ENCODE measurements around the gene ZNF337.

Gene ZNF337

GRCh38 chr20:25696371-25697131 is at the start of gene ZNF337:
Gene ZNF337 (minus strand): TSS chr20:25696853. CDS start chr20:25686417, 10,436 bp downstream.
- peak within 1 kb of the TSS; percentile 91 for H3K4me3 ChIP-seq (replicated peaks; ENCODE audit: low read depth, low read length)
- no peak for TF ChIP-seq CTCF (IDR thresholded peaks at IDR 0.05; ENCODE audit: low read length, missing control alignments)
- peak; percentile 96 for DNase-seq (ENCODE audit: low read depth)

GRCh38 chr20:25745738-25746137 is 49.1 kb upstream of the ZNF337 start:
- H3K4me3 ChIP-seq (replicated peaks; ENCODE audit: low read depth, low read length) = no peak overlapping the region
- TF ChIP-seq CTCF (IDR thresholded peaks at IDR 0.05; ENCODE audit: low read length, missing control alignments) = no peak
- DNase-seq (ENCODE audit: low read depth) = no peak

GRCh38 chr20:25745100-25745499 is 48.4 kb upstream of the ZNF337 start:
- H3K4me3 ChIP-seq (replicated peaks; ENCODE audit: low read depth, low read length) = no peak overlapping the region
- DNase-seq (ENCODE audit: low read depth) = no peak
- TF ChIP-seq CTCF (IDR thresholded peaks at IDR 0.05; ENCODE audit: low read length, missing control alignments) = no peak

- no peak for DNase-seq (ENCODE audit: low read depth)
- TF ChIP-seq CTCF (IDR thresholded peaks at IDR 0.05; ENCODE audit: low read length, missing control alignments) = no peak
- H3K4me3 ChIP-seq (replicated peaks; ENCODE audit: low read depth, low read length) = no peak overlapping the region
Measured at GRCh38 chr20:25744261-25744660, 47.6 kb upstream of the ZNF337 start.

GRCh38 chr20:25741088-25741487 is 44.4 kb upstream of the ZNF337 start:
- TF ChIP-seq CTCF (IDR thresholded peaks at IDR 0.05; ENCODE audit: low read length, missing control alignments) = no peak
- H3K4me3 ChIP-seq (replicated peaks; ENCODE audit: low read depth, low read length) = no peak overlapping the region
- no peak for DNase-seq (ENCODE audit: low read depth)

GRCh38 chr20:25739615-25740320 is 43.1 kb upstream of the ZNF337 start:
- H3K4me3 ChIP-seq (replicated peaks; ENCODE audit: low read depth, low read length) = no peak overlapping the region
- no peak for TF ChIP-seq CTCF (IDR thresholded peaks at IDR 0.05; ENCODE audit: low read length, missing control alignments)
- peak; percentile 2 for DNase-seq (ENCODE audit: low read depth)
